SK-N-SH (cell line): ENCODE measurements around the gene AGFG2.

Experiments used
- CTCF ChIP-seq: fragments of 200-600 bp; sonication (generic); IDR thresholded peaks from 2 replicates; pipeline ENCODE4 v1.6.1; 2017; ENCODE audit warnings: antibody characterized with exemption, mild to moderate bottlenecking, moderate library complexity
- GABPA ChIP-seq: IDR thresholded peaks from 2 replicates; pipeline ENCODE4 v1.4.0; 2012; ENCODE audit warnings: low read depth, mild to moderate bottlenecking
- JUND ChIP-seq: IDR thresholded peaks from 2 replicates; pipeline ENCODE4 v1.4.0; 2012
- RFX5 ChIP-seq: IDR thresholded peaks from 2 replicates; pipeline ENCODE4 v1.6.1; 2012; ENCODE audit warnings: mild to moderate bottlenecking, improper control_type of control experiment, low read length
- TAF1 ChIP-seq: IDR thresholded peaks from 2 replicates; pipeline ENCODE4 v1.6.1; 2012; ENCODE audit warnings: low read depth, mild to moderate bottlenecking, low read length, moderate library complexity, borderline replicate concordance
- YY1 ChIP-seq: IDR thresholded peaks from 2 replicates; pipeline ENCODE4 v1.4.0; 2012; ENCODE audit warnings: low read depth, mild to moderate bottlenecking

GRCh38 chr7:100545360-100546128, 6.5 kb downstream of the AGFG2 start:
- TF ChIP-seq RFX5 (no peak), CTCF (peak; percentile 42), GABPA (no peak), JUND (peak; percentile 87), YY1 (peak; percentile 61; the same call in 1 of the 2 replicates), TAF1 (no peak; the same call in 1 of the 2 replicates)
